GM06990 (cell line): Measurements from ENCODE around the gene BST1.
A peak's percentile ranks its signal among the peaks of the same experiment; 100 is the strongest.

Experiments
- DNase-seq: peaks from one replicate; pipeline ENCODE4 v3.0.0-alpha.2; 2011; ENCODE audit not compliant: insufficient read length; ENCODE audit errors: extremely low read depth
- H3K27me3 ChIP-seq: replicated peaks from 2 replicates; pipeline ENCODE4 v1.6.0; 2011; ENCODE audit warnings: low read length; ENCODE audit not compliant: control insufficient read depth, insufficient read depth
- H3K36me3 ChIP-seq: 2 replicates; pipeline ENCODE4 v1.5.1; 2011; ENCODE audit warnings: low read length; ENCODE audit not compliant: control insufficient read depth, insufficient read depth
- H3K4me3 ChIP-seq: replicated peaks from 2 replicates; pipeline ENCODE4 v1.5.1; 2011; ENCODE audit warnings: low read depth, mild to moderate bottlenecking, control low read depth, low read length
- CTCF ChIP-seq: IDR thresholded peaks from 2 replicates; pipeline ENCODE4 v1.5.1; 2011; ENCODE audit warnings: low read length, control low read depth, mild to moderate bottlenecking, inconsistent platforms; ENCODE audit not compliant: insufficient read depth, poor library complexity, severe bottlenecking

The BST1 gene

GRCh38 chr4:15702941-15703403 is at the start of gene BST1:
BST1 (plus strand) TSS chr4:15703065; CDS start chr4:15703145, 80 bp downstream.
- DNase-seq, result peak; percentile 51
- TF ChIP-seq CTCF, result no peak
- Histone ChIP-seq H3K27me3 (no peaks in the 10 kb centered on the region), H3K4me3 (peak within 1 kb of the TSS; percentile 49), H3K36me3 (no peaks in the 10 kb centered on the region)

- Histone ChIP-seq H3K27me3 (no peaks in the 10 kb centered on the region), H3K36me3 (no peaks in the 10 kb centered on the region), H3K4me3 (peak overlapping the region; percentile 78)
- TF ChIP-seq CTCF, result no peak
- no peak for DNase-seq
These were observed 49.4 kb upstream of the BST1 start for GRCh38 chr4:15653420-15653819.

GRCh38 chr4:15653864-15654592 is 48.8 kb upstream of the BST1 start:
- Histone ChIP-seq H3K27me3 (no peaks in the 10 kb centered on the region), H3K4me3 (peak overlapping the region; percentile 78), H3K36me3 (no peaks in the 10 kb centered on the region)
- TF ChIP-seq CTCF, result no peak
- no peak for DNase-seq

- H3K36me3 ChIP-seq, result no peaks in the 10 kb centered on the region
- no peak for DNase-seq
- H3K4me3 ChIP-seq, result peak overlapping the region; percentile 78
- no peaks in the 10 kb centered on the region for H3K27me3 ChIP-seq
- TF ChIP-seq CTCF, result no peak
These were observed 48.2 kb upstream of the BST1 start for GRCh38 chr4:15654593-15655222.

GRCh38 chr4:15655223-15656037 is 47.4 kb upstream of the BST1 start, which contains the start of gene FBXL5:
FBXL5 (minus strand) TSS chr4:15655357; CDS start chr4:15655287, 70 bp downstream.
- Histone ChIP-seq H3K36me3 (no peaks in the 10 kb centered on the region), H3K4me3 (peak within 1 kb of the TSS; percentile 78), H3K27me3 (no peaks in the 10 kb centered on the region)
- no peak for TF ChIP-seq CTCF
- DNase-seq, result peak; percentile 92
